HEK293 (cell line): ENCODE results near the gene DDX42.

Experiments
- CTCF ChIA-PET: fragments of 350-600 bp; formaldehyde crosslinking; extraction: SDS; loops from one replicate; lab custom pipeline; 2021; ENCODE audit warnings: antibody characterized with exemption; lab: Yijun Ruan, JAX
- POLR2A ChIA-PET: fragments of 300-600 bp; formaldehyde crosslinking; extraction: SDS; loops from one replicate; lab custom pipeline; 2020; ENCODE audit warnings: antibody characterized with exemption, inconsistent platforms; lab: Yijun Ruan, JAX
- H3K27ac ChIP-seq: fragments of 200-500 bp; sonication (Bioruptor generic); 2 replicates; pipeline ENCODE4 v1.5.1; 2014; ENCODE audit warnings: low read depth, low read length, control low read depth, inconsistent platforms; ENCODE audit errors: extremely low read depth
- H3K36me3 ChIP-seq, 2 experiments: fragments of 200-500 bp in 1 of 2; sonication (Bioruptor generic) in 1 of 2; 1 replicate in 1 of 2; 2 replicates in 1 of 2; pipeline ENCODE4 v1.5.1; 2014 to 2017; ENCODE audit warnings: inconsistent platforms in 2 of 2, low read length in 2 of 2; ENCODE audit not compliant: control insufficient read depth in 2 of 2, insufficient read depth in 1 of 2
- H3K4me1 ChIP-seq: fragments of 200-500 bp; sonication (Bioruptor generic); 2 replicates; pipeline ENCODE4 v1.5.1; 2014; ENCODE audit warnings: mild to moderate bottlenecking, low read length, inconsistent platforms; ENCODE audit not compliant: control insufficient read depth, insufficient read depth
- H3K4me3 ChIP-seq: 2 replicates; pipeline ENCODE4 v1.5.1; 2011; ENCODE audit warnings: low read depth, mild to moderate bottlenecking, control low read depth, low read length, moderate library complexity
- H3K9me3 ChIP-seq: fragments of 200-500 bp; sonication (Bioruptor generic); 2 replicates; pipeline ENCODE4 v1.5.1; 2014; ENCODE audit warnings: low read depth, low read length, inconsistent platforms; ENCODE audit not compliant: control insufficient read depth, insufficient read depth
- BCL11A ChIP-seq: fragments of 450-650 bp; formaldehyde crosslinking; IDR thresholded peaks from 2 replicates; pipeline ENCODE4 v1.5.1; 2016; ENCODE audit warnings: low read depth, missing biosample characterization, missing genetic modification characterization
- GLIS1 ChIP-seq: fragments of 450-650 bp; formaldehyde crosslinking; IDR thresholded peaks from 2 replicates; pipeline ENCODE4 v1.5.1; 2016; ENCODE audit warnings: missing biosample characterization, missing genetic modification characterization
- OVOL3 ChIP-seq: fragments of 450-650 bp; formaldehyde crosslinking; IDR thresholded peaks from 2 replicates; pipeline ENCODE4 v1.5.1; 2016; ENCODE audit warnings: missing biosample characterization, missing genetic modification characterization
- PRDM1 ChIP-seq: fragments of 450-650 bp; formaldehyde crosslinking; IDR thresholded peaks from 2 replicates; pipeline ENCODE4; 2016; ENCODE audit warnings: missing biosample characterization, missing genetic modification characterization
- REPIN1 ChIP-seq: fragments of 450-650 bp; formaldehyde crosslinking; IDR thresholded peaks from 2 replicates; pipeline ENCODE4 v1.5.1; 2017; ENCODE audit warnings: missing biosample characterization, missing genetic modification characterization, low read depth
- SALL2 ChIP-seq: fragments of 450-650 bp; formaldehyde crosslinking; IDR thresholded peaks from 2 replicates; pipeline ENCODE4 v1.5.0; 2017; ENCODE audit warnings: missing biosample characterization, mild to moderate bottlenecking, missing genetic modification characterization, borderline replicate concordance
- YY1 ChIP-seq: fragments of 450-650 bp; formaldehyde crosslinking; IDR thresholded peaks from 2 replicates; pipeline ENCODE4 v1.5.1; 2018; ENCODE audit warnings: missing biosample characterization, missing genetic modification characterization
- YY2 ChIP-seq: fragments of 450-650 bp; formaldehyde crosslinking; IDR thresholded peaks from 2 replicates; pipeline ENCODE4 v1.5.1; 2016; ENCODE audit warnings: missing biosample characterization, missing genetic modification characterization
- ZNF133 ChIP-seq: fragments of 450-650 bp; formaldehyde crosslinking; IDR thresholded peaks from 2 replicates; pipeline ENCODE4 v1.5.1; 2016; ENCODE audit warnings: missing biosample characterization, missing genetic modification characterization
- ZNF175 ChIP-seq: fragments of 450-650 bp; formaldehyde crosslinking; IDR thresholded peaks from 2 replicates; pipeline ENCODE4 v1.5.1; 2016; ENCODE audit warnings: missing biosample characterization, missing genetic modification characterization
- ZNF223 ChIP-seq: fragments of 450-650 bp; formaldehyde crosslinking; IDR thresholded peaks from 2 replicates; pipeline ENCODE4 v1.5.1; 2016; ENCODE audit warnings: missing biosample characterization, missing genetic modification characterization
- ZNF292 ChIP-seq: fragments of 450-650 bp; formaldehyde crosslinking; IDR thresholded peaks from 2 replicates; pipeline ENCODE4 v1.5.1; 2016; ENCODE audit warnings: low read depth, missing biosample characterization, missing genetic modification characterization, borderline replicate concordance
- ZNF341 ChIP-seq: fragments of 450-650 bp; formaldehyde crosslinking; IDR thresholded peaks from 2 replicates; pipeline ENCODE4; 2016; ENCODE audit warnings: low read depth, missing biosample characterization, missing genetic modification characterization
- ZNF394 ChIP-seq: fragments of 450-650 bp; formaldehyde crosslinking; IDR thresholded peaks from 2 replicates; pipeline ENCODE4 v1.5.1; 2016; ENCODE audit warnings: missing biosample characterization, missing genetic modification characterization, mild to moderate bottlenecking, moderate library complexity, borderline replicate concordance
- ZNF404 ChIP-seq: fragments of 450-650 bp; formaldehyde crosslinking; IDR thresholded peaks from 2 replicates; pipeline ENCODE4 v1.5.1; 2017; ENCODE audit warnings: missing biosample characterization, missing genetic modification characterization
- ZNF416 ChIP-seq: fragments of 450-650 bp; formaldehyde crosslinking; IDR thresholded peaks from 2 replicates; pipeline ENCODE4 v1.5.1; 2016; ENCODE audit warnings: missing biosample characterization, missing genetic modification characterization
- ZNF423 ChIP-seq: fragments of 450-650 bp; formaldehyde crosslinking; IDR thresholded peaks from 2 replicates; pipeline ENCODE4 v1.5.1; 2016; ENCODE audit warnings: missing biosample characterization, missing genetic modification characterization
- ZNF585B ChIP-seq: fragments of 450-650 bp; formaldehyde crosslinking; IDR thresholded peaks from 2 replicates; pipeline ENCODE4 v1.5.1; 2016; ENCODE audit warnings: missing biosample characterization, missing genetic modification characterization
- ZNF596 ChIP-seq: fragments of 450-650 bp; IDR thresholded peaks from 2 replicates; pipeline ENCODE4 v1.5.0; 2018; ENCODE audit warnings: missing biosample characterization, mild to moderate bottlenecking, missing genetic modification characterization, moderate library complexity
- ZNF791 ChIP-seq: fragments of 450-650 bp; formaldehyde crosslinking; IDR thresholded peaks from 2 replicates; pipeline ENCODE4 v1.5.1; 2016; ENCODE audit warnings: missing biosample characterization, missing genetic modification characterization
- ZNF792 ChIP-seq: fragments of 450-650 bp; formaldehyde crosslinking; IDR thresholded peaks from 2 replicates; pipeline ENCODE4 v1.5.1; 2016; ENCODE audit warnings: missing biosample characterization, missing genetic modification characterization
- TF ChIP-seq, protein P1 (sequence below): fragments of 450-650 bp; formaldehyde crosslinking; IDR thresholded peaks from 2 replicates; pipeline ENCODE4 v1.5.1; 2016; ENCODE audit warnings: missing biosample characterization, missing genetic modification characterization
- TF ChIP-seq, protein P2 (sequence below): fragments of 450-650 bp; formaldehyde crosslinking; IDR thresholded peaks from 2 replicates; pipeline ENCODE4 v1.5.1; 2016; ENCODE audit warnings: missing biosample characterization, missing genetic modification characterization

Gene DDX42

DNA sequence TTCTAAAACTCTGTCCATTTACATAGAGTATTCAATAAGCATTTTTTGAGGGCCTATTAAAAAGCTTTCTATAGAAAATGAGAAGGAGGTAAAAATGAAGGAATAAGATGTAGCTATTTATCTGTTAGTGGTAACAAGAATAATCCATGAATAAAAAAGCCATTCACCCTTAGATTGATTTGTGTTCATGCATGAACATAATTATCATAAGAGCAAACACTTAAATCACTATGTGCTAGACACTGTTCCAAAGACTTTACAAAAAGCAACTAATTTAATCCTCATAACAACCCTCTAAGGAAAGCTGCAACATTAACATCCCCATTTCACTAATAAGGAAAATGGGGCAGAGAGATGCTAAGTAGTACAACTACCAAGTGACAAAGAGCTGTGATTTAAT, 7.2 kb upstream of the DDX42 start:
- POLR2A ChIA-PET, result interaction anchor here (0.5 kb wide), 1 partner anchor 15 kb away, joined by 3 read pairs; no protein-coding TSS in a partner anchor
- CTCF ChIA-PET, result interaction anchor here (0.6 to 1.3 kb wide), 8 partner anchors 9 to 1696 kb away, joined by 3 to 7 read pairs (median 3); no protein-coding TSS in a partner anchor
- H3K4me3 ChIP-seq, result no peak overlapping the region
- TF ChIP-seq ZNF292 (tag by site-specific recombination) (no peak), ZNF423 (no peak)
- no peaks in the 10 kb centered on the region for H3K4me1 ChIP-seq
- H3K9me3 ChIP-seq, result no peaks in the 10 kb centered on the region
- peaks cover 56 to 86% of the 10 kb centered on the region in 2 experiments for H3K36me3 ChIP-seq
- no peak overlapping the region for H3K27ac ChIP-seq

DNA sequence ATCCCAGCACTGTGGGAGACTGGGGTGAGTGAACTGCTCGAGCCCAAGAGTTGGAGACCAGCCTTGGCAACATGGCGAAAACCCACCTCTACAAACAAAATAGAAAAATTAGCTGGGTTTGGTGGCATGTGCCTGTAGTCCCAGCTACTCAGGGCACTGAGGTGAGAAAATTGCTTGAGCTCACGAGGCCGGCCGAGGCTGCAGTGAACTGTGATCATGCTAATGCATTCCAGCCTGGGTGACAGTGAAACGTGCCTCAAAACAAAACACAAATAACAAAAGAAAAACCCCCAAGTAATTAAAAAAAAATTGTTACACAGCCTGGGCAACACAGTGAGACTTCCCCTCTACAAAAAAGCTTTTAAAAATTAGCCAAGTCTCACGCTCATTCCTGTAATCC, 5.5 kb upstream of the DDX42 start:
- TF ChIP-seq ZNF223 (tag by site-specific recombination) (no peak), REPIN1 (tag by site-specific recombination) (no peak), BCL11A (no peak), ZNF791 (tag by site-specific recombination) (no peak), ZNF341 (tag by site-specific recombination) (no peak), PRDM1 (tag by site-specific recombination) (no peak), SALL2 (tag by site-specific recombination) (no peak), ZNF416 (tag by site-specific recombination) (no peak)
- TF ChIP-seq, all 188 proteins: peak for 0
- Histone ChIP-seq H3K9me3 (no peaks in the 10 kb centered on the region), H3K27ac (no peak overlapping the region), H3K4me1 (no peaks in the 10 kb centered on the region), H3K4me3 (no peak overlapping the region), H3K36me3 (peaks cover 39 to 69% of the 10 kb centered on the region in 2 experiments)
- ChIA-PET POLR2A (interaction anchor here (1.0 kb wide), 1 partner anchor 146 kb away, joined by 4 read pairs; the partner anchor contains the start of gene MAP3K3), CTCF (interaction anchor here (0.6 to 1.1 kb wide), 4 partner anchors 11 to 88 kb away, joined by 3 to 4 read pairs (median 3); no protein-coding TSS in a partner anchor)

DNA sequence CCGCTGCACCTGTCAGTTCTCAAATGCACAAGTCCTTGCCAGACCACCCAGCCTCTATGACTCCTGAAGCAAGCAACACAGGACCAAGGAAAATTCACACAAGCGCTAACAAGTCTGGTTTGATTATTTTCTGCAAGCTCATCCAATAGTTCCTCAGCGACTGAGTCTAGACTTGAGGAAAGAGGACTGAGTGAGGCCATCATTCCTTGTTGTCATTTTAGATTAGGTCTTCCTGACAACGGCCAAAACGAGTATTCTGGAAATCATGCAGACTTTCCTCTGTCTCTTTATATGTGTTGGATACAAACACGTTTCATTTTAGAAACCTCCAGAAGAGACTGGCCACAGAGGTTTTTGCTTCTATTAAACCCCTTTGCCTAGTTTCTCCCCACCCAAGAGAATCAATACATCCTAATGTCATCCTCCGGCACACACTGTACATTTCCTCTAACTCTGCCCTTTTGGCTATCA, 1.1 kb upstream of the DDX42 start:
- TF ChIP-seq, protein P1, sequence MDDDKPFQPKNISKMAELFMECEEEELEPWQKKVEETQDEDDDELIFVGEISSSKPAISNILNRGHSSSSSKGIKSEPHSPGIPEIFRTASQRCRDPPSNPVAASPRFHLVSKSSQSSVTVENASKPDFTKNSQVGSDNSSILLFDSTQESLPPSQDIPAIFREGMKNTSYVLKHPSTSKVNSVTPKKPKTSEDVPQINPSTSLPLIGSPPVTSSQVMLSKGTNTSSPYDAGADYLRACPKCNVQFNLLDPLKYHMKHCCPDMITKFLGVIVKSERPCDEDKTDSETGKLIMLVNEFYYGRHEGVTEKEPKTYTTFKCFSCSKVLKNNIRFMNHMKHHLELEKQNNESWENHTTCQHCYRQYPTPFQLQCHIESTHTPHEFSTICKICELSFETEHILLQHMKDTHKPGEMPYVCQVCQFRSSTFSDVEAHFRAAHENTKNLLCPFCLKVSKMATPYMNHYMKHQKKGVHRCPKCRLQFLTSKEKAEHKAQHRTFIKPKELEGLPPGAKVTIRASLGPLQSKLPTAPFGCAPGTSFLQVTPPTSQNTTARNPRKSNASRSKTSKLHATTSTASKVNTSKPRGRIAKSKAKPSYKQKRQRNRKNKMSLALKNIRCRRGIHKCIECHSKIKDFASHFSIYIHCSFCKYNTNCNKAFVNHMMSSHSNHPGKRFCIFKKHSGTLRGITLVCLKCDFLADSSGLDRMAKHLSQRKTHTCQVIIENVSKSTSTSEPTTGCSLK (tag by site-specific recombination), result no peak
- 0 out of 2 replicates have a peak, but pooled peaks have one; percentile 24 for TF ChIP-seq YY1 (tag by site-specific recombination)
- TF ChIP-seq ZNF133 (tag by site-specific recombination), result 0 out of 2 replicates have a peak, but pooled peaks have one; percentile 16
- peak overlapping the region; percentile 80 for H3K4me3 ChIP-seq
- H3K27ac ChIP-seq, result peak overlapping the region; percentile 91
- H3K4me1 ChIP-seq, result no peaks in the 10 kb centered on the region; the same call in 1 of the 2 replicates
- CTCF ChIA-PET, result interaction anchor here (1.0 to 1.3 kb wide), 3 partner anchors 24 to 74 kb away, joined by 3 to 8 read pairs (median 3); no protein-coding TSS in a partner anchor
- H3K36me3 ChIP-seq, result peaks cover 25 to 49% of the 10 kb centered on the region in 2 experiments
- POLR2A ChIA-PET, result interaction anchor here (0.6 to 3.8 kb wide), 27 partner anchors 10 to 366 kb away, joined by 3 to 40 read pairs (median 6); partner anchors contain the start of genes DCAF7, MAP3K3, PSMC5 and STRADA
- H3K9me3 ChIP-seq, result no peaks in the 10 kb centered on the region

DNA sequence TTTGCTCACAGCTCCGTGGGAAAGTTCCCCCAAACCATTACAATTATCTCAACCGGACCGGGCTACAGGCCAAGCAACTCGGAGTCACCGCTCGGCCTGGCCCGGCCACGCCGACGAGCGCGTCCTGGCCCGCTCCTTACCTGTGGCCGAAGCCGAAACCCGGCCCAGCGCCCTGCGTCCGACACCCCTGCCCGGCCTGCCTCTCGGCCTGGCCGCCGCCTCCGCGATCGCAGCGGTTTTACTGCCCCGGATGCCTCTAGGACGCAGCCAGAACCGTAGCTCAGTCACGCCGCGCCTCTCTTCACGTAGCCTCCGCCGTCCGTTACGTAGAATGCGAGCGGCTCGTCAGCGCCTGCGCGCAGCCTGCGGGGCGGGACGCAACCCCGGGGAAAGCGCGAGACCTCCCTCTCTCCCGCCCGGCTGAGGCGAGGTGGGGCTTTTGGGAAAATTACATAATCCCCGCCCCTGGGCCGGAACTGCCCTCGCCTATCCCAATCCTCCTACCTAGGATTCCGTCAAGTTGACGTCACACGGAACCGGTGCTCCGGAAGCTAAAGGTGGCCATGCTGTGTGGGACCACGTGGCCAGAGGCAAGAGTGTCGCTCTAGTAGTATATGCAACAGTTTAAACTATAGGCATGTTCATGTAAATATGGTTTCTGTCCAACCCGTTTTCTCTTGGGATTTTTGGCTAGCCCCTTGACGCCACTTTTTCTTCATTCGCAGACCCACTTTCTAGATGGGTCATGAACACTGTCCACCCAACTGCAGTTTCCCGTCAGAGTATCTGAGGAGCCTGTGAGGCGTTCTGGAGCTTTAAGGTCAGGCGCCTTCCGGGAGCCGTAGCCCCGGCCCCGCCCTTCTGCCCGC, 464 bp upstream of the DDX42 start, which contains the start of gene CCDC47:
Gene CCDC47 (minus strand): TSS at position 326 of the 869 bp plus-strand sequence. CDS start 7,422 bp downstream, outside the sequence.
- CTCF ChIA-PET, result interaction anchor here (0.6 to 1.3 kb wide), 8 partner anchors 11 to 128 kb away, joined by 3 to 8 read pairs (median 3); no protein-coding TSS in a partner anchor
- POLR2A ChIA-PET, result interaction anchor here (0.6 to 3.8 kb wide), 42 partner anchors 8 to 1727 kb away, joined by 3 to 40 read pairs (median 4); partner anchors contain the start of genes DCAF7, MAP3K3, PSMC5 and SMARCD2
- TF ChIP-seq ZNF596 (tag by site-specific recombination) (no peak), ZNF404 (tag by site-specific recombination) (no peak), ZNF585B (tag by site-specific recombination) (no peak), ZNF394 (tag by site-specific recombination) (peak; percentile 96), GLIS1 (tag by site-specific recombination) (peak; percentile 35; the same call in 1 of the 2 replicates), ZNF223 (tag by site-specific recombination) (no peak), ZNF175 (tag by site-specific recombination) (no peak), YY2 (tag by site-specific recombination) (peak; percentile 88), ZNF792 (tag by site-specific recombination) (no peak), OVOL3 (tag by site-specific recombination) (0 out of 2 replicates have a peak, but pooled peaks have one; percentile 47)
- TF ChIP-seq, protein P2, sequence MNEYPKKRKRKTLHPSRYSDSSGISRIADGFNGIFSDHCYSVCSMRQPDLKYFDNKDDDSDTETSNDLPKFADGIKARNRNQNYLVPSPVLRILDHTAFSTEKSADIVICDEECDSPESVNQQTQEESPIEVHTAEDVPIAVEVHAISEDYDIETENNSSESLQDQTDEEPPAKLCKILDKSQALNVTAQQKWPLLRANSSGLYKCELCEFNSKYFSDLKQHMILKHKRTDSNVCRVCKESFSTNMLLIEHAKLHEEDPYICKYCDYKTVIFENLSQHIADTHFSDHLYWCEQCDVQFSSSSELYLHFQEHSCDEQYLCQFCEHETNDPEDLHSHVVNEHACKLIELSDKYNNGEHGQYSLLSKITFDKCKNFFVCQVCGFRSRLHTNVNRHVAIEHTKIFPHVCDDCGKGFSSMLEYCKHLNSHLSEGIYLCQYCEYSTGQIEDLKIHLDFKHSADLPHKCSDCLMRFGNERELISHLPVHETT (tag by site-specific recombination), result peak; percentile 90

More for the DNA sequence above, 464 bp upstream of the DDX42 start, which contains the start of gene CCDC47:
- peaks cover 29 to 49% of the 10 kb centered on the region in 2 experiments for H3K36me3 ChIP-seq
- peak within 1 kb of the TSS; percentile 91 for H3K27ac ChIP-seq
- no peaks in the 10 kb centered on the region for H3K9me3 ChIP-seq
- no peaks in the 10 kb centered on the region; the same call in 1 of the 2 replicates for H3K4me1 ChIP-seq
- H3K4me3 ChIP-seq, result peak within 1 kb of the TSS; percentile 90
